HG03571 (cell line): Measurements from ENCODE around the gene SCN8A.
A peak's percentile ranks its signal among the peaks of the same experiment; 100 is the strongest.
"Not testable (repeated sequence)": the region's sequence is repeated elsewhere in the genome, so short reads cannot be mapped to it uniquely, and the experiment has no call there.

Experiments
- ATAC-seq: cut with Tn5 transposase; IDR thresholded peaks from one replicate; pipeline ENCODE4 v1.9.1; 2021; ENCODE audit not compliant: unreplicated experiment

Gene SCN8A

GRCh38 chr12:51591016-51591901 lies at the start of gene SCN8A:
Gene SCN8A, plus strand, starts transcription at chr12:51591233. Its CDS starts 71,585 bp downstream, at chr12:51662818.
- no peak for ATAC-seq

DNA sequence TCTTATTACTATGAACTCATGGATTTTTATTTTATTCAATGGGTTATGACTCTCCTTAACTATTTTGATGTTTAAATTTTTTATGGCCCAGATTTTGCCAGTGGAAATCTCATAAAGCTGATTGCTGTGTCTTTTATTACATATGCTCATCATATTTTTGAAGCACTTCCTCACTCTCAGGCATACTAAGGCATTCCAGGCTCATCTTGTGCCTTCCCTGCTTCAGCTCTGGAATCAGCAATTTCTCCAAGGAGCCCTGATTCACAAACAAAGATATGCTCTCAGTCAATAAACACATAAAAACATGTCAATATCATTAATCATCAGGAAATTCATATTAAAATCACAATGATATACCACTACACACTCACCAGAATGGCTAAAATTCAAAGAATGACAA lies 44.9 kb upstream of the SCN8A start:
- ATAC-seq = no peak

GRCh38 chr12:51547606-51548005 lies 43.4 kb upstream of the SCN8A start:
- ATAC-seq = no peak

DNA sequence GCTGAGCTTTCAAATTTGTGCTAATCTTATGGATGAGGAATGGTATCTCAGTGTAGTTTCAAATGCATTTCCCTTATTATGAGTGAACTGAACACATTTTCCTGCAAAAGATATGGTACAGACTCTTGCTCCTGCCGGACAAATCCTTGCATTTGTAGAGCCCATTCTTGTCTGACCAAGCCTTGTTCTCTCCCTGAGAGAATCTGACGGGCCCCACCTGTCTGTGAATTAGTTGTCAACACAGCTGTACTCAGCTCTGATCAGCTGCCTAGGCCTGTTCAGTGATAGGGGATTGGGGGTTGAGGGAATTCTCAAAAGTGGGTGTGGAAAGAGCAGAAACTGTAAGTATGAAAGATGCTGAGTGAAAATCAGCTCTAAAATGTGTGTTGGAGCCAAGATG lies 42.8 kb upstream of the SCN8A start:
- ATAC-seq = no peak

DNA sequence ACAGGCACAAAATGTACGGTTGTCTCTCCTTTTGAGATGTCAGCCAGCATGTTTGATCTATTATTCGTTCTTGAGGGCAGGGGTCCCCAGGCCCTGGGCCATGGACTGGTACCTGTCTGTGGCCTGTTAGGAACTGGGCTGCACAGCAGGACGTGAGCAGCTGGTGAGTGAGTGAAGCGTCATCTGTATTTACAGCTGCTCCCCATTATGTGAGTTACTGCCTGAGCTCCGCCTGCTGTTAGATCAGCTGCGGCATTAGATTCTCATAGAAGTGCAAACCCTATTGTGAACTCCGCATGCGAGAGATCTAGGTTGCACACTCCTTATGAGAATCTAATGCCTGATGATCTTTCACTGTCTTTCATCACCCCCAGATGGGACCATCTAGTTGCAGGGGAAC lies 41.4 kb upstream of the SCN8A start:
- no peak for ATAC-seq

- ATAC-seq = not testable (repeated sequence)
Measured at GRCh38 chr12:51568271-51569032, 22.6 kb upstream of the SCN8A start.

DNA sequence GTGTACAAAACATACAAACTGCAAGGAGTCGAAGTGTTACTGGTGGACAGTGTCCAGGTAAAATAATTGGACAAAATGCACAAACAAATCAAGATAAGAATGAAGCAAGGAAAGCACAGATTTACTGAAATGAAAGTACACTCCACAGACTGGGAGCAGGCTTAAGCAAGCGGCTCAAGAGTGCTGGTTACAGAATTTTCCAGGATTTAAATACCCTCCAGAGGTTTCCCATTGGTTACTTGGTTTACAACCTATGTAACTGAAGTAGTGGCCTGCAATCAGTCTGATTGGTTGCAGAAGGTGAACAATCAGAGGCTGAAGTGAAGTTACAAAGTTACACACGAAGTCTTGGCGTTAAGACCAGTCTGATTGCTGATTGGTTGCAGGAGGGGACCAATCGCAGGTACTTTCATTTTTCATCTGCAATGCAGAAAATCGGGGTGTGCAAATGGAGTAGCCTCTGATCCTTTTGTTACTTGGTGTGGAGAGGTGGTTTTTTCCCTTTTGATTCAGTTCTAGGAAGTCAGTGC lies 11.6 kb upstream of the SCN8A start:
- no peak for ATAC-seq

GRCh38 chr12:51589060-51589459 lies 2.0 kb upstream of the SCN8A start:
- no peak for ATAC-seq

DNA sequence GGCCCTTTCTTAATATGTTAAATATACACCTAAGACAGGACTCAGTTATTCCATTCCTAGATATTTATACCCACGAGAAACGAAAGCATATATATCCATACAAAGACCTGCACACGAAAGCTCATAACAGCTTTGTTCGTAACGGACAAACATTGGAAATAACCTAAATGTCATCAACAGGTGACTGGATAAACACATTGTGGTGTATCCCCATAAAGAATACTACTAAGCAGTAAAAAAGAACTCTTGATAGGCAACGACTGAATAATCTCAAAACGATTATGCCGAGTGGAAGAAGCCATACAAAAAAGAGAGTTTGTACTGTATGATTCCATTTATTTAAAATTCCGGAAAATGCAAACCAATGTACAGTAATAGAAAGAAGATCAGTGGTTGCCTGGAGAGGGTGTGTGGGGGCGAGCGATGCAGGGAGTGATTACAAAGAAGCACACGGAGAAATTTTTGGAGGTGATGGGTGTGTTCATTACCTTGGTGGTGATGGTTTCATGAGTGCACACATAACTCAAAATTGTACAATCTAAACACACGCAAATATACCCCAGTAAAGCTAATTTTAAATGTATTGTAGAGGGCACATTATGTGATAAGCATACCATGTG lies 1.4 kb upstream of the SCN8A start:
- ATAC-seq = no peak

DNA sequence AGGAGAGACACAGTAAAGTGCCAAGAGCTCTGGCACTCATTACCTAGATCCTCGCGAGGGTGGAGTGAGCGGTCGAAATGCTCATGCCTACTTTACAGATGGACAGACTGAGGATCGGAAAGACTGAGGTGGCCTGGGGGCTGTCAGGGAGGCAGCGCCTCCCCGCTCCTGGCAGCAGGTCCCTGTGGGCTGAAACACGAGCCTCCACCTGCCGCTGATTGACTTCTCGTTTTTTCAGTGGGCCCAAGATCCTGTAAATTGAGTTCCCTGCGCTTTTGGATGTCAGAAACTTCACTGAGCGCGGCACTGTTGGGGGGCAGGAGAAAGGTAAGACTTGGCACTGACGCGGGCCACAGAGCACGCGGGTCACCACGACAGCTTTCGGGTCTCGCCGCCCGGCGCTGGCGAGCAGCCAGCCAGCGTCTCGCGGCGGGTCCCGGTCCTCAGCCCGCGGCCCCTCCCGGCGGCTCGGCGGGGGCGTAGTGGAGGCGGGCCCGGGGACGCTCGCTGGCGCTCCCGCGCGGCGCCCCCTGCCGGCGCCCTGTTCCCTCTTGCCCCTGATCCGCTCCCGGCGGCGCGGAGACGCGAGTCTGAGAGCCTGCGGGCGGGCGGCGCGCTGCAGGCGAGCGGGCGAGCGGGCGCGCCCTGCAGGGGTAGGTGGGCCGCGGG lies 552 bp upstream of the SCN8A start:
- peak; percentile 57 for ATAC-seq

- ATAC-seq = no peak
Measured at GRCh38 chr12:51592034-51592705, 1.1 kb downstream of the SCN8A start.

- no peak for ATAC-seq
Measured at GRCh38 chr12:51593021-51593420, 2.0 kb downstream of the SCN8A start.

GRCh38 chr12:51593539-51593938 lies 2.5 kb downstream of the SCN8A start:
- no peak for ATAC-seq

GRCh38 chr12:51598156-51598555 lies 7.1 kb downstream of the SCN8A start:
- ATAC-seq = no peak

DNA sequence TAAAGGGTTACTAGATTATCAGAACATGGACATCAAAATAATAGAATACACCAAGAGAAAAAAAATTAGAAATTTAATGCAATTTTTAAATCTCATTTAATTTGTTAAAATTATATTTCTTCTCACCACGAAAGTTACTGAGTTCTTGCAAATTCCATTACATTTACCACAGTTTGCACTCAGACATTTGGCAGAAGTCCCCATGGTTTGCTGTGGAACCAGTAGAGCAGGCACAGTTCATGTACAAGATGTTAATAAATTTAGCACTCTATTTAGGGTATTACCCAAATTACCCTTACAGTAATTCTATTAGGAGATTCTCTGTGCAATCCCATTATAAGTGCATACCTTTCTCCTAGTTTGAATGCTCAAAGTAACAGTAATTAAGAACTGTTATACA lies 9.7 kb downstream of the SCN8A start:
- ATAC-seq = no peak

GRCh38 chr12:51601241-51601640 lies 10.2 kb downstream of the SCN8A start:
- no peak for ATAC-seq

- ATAC-seq = not testable (repeated sequence)
Measured at GRCh38 chr12:51605896-51606295, 14.9 kb downstream of the SCN8A start.

GRCh38 chr12:51607197-51607596 lies 16.2 kb downstream of the SCN8A start:
- ATAC-seq = not testable (repeated sequence)

DNA sequence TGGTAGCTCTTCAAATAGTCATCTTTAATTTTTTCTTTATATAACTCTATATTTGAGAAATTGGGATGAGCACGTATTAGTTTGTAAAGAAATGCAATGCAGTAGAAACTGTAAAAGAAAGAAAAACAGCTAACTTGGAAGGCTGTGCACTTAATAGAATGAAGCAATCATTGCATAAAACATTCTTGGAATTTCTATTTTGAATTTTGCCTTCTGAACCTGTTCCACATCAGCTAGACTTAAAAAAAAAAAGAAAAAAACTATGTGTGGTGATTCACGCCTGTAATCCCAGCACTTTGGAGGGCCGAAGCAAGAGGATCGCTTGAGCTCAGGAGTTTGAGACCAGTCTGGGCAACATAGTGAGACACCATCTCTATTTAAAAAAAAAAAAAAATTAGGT lies 29.4 kb downstream of the SCN8A start:
- no peak for ATAC-seq

- ATAC-seq = no peak
Measured at GRCh38 chr12:51621156-51621922, 30.3 kb downstream of the SCN8A start.
